GM19025 (cell line): ENCODE data around the gene PLEKHG5.
"Not testable (repeated sequence)": the region's sequence is repeated elsewhere in the genome, so short reads cannot be mapped to it uniquely, and the experiment has no call there.

Experiments
- ATAC-seq: cut with Tn5 transposase; IDR thresholded peaks from one replicate; pipeline ENCODE4 v1.9.1; 2021; ENCODE audit warnings: mild to moderate bottlenecking, low read depth, moderate library complexity; ENCODE audit not compliant: unreplicated experiment

The PLEKHG5 gene

GRCh38 chr1:6450005-6450450, 41.4 kb downstream of the PLEKHG5 start:
- ATAC-seq, result no peak

- no peak for ATAC-seq
These were observed 42.5 kb downstream of the PLEKHG5 start for GRCh38 chr1:6448749-6449631.

- ATAC-seq, result no peak
These were observed 43.4 kb downstream of the PLEKHG5 start for GRCh38 chr1:6447818-6448748.

GRCh38 chr1:6447016-6447817, 44.2 kb downstream of the PLEKHG5 start:
- no peak for ATAC-seq

- no peak for ATAC-seq
These were observed 44.8 kb downstream of the PLEKHG5 start for GRCh38 chr1:6446665-6447015.

GRCh38 chr1:6445929-6446328, 45.5 kb downstream of the PLEKHG5 start:
- not testable (repeated sequence) for ATAC-seq

- ATAC-seq, result no peak
These were observed 46.3 kb downstream of the PLEKHG5 start for GRCh38 chr1:6445062-6445763.

- no peak for ATAC-seq
These were observed 47.1 kb downstream of the PLEKHG5 start for GRCh38 chr1:6444377-6444776.

GRCh38 chr1:6443339-6444115, 47.9 kb downstream of the PLEKHG5 start:
- ATAC-seq, result no peak

- ATAC-seq, result no peak
These were observed 49.9 kb downstream of the PLEKHG5 start for GRCh38 chr1:6441586-6441985.

GRCh38 chr1:6440198-6441126, 51.0 kb downstream of the PLEKHG5 start:
- ATAC-seq, result no peak

- ATAC-seq, result no peak
These were observed 53.4 kb downstream of the PLEKHG5 start for GRCh38 chr1:6438047-6438525.

GRCh38 chr1:6437012-6437700, 54.3 kb downstream of the PLEKHG5 start:
- not testable (repeated sequence) for ATAC-seq

GRCh38 chr1:6436277-6436676, 55.2 kb downstream of the PLEKHG5 start:
- ATAC-seq, result not testable (repeated sequence)

- ATAC-seq, result no peak
These were observed 55.9 kb downstream of the PLEKHG5 start for GRCh38 chr1:6435547-6435946.

- no peak for ATAC-seq
These were observed 56.3 kb downstream of the PLEKHG5 start for GRCh38 chr1:6435129-6435528.

- no peak for ATAC-seq
These were observed 57.3 kb downstream of the PLEKHG5 start for GRCh38 chr1:6434186-6434585.
